ENCODE measurements around the gene MAGI2. TPM values are rescaled to one million over a fixed set of nuclear protein-coding genes. Genes with fewer than 3 reads are reported as not detected.

MAGI2 gene
- total RNA-seq, 2 experiments from 2014 or later = 0.17 TPM

DNA sequence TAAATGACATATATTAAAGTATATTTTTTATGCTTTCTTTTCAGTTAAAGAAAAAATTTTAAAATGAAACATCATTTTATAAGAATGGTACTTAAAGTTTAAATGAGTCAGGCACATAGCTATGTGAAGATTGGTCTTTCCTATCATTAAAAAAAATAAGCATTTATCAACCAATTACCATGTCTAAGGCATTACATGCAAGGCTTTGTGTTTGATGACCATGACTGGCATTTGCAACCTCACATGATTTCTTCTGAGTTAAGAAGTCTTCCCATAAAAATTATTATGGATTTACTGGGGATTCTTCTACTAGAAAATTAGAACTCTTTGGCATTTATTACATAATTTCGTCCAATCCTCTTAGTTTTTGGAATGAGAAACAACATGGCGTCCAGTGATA is 776.1 kb downstream of the MAGI2 start:
- no peak for DNase-seq
- intact Hi-C loops (cut with micrococcal nuclease) = no loop called here
- Mint-ChIP-seq H3K27me3 (no peaks in the 10 kb centered on the region), H3K9me3 (no peaks in the 10 kb centered on the region), H3K27ac (no peak overlapping the region), H3K4me3 (no peak overlapping the region), H3K4me1 (ENCODE audit: low read depth) (no peaks in the 10 kb centered on the region), H3K36me3 (no peaks in the 10 kb centered on the region)
- ChIA-PET POLR2A (no interaction called here), CTCF (no interaction called here)

DNA sequence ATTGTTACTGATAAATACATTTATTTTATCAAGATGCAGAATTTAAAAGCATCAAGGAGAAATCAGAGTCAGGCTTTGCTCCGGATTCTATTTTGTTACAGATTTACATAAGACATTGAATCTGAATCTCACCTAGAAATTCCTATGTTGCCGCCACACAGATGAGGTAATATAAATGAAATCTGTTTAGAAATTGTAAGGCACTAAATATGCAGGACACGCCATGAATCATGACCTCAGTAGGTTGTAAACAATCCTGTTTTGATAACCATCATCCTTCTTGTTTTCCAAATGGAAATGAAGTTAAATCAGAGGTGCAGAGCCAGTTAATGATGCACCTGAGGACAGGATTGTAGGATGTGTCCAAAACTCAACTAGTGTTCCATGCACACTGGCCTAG is 778.0 kb downstream of the MAGI2 start:
- DNase-seq = no peak
- ChIA-PET POLR2A (no interaction called here), CTCF (no interaction called here)
- H3K27ac Mint-ChIP-seq = no peak overlapping the region
- no peaks in the 10 kb centered on the region for H3K36me3 Mint-ChIP-seq
- H3K27me3 Mint-ChIP-seq = no peaks in the 10 kb centered on the region
- no peaks in the 10 kb centered on the region for H3K4me1 Mint-ChIP-seq (ENCODE audit: low read depth)
- H3K9me3 Mint-ChIP-seq = no peaks in the 10 kb centered on the region
- intact Hi-C loops (cut with micrococcal nuclease) = no loop called here
- no peak overlapping the region for H3K4me3 Mint-ChIP-seq

DNA sequence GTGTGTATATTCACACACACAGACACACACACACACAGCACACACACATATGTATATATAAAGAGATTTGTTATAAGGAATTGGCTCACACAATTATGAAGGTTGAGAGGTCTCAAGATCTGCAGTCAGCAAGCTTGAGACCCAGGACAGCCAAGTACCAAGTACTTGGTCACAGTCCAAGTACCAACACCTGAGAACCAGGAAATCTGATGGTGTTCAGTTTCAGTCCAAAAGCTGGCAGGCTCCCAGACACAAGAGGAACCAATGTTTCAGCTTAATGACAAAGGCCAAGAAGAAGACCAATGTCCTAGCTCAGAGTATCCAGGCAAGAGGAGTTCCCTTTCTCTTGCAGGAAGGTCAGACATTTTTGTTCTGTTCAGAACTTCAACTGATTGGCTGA is 780.2 kb downstream of the MAGI2 start:
- no peaks in the 10 kb centered on the region for H3K27me3 Mint-ChIP-seq
- no peaks in the 10 kb centered on the region for H3K4me1 Mint-ChIP-seq (ENCODE audit: low read depth)
- H3K36me3 Mint-ChIP-seq = no peaks in the 10 kb centered on the region
- CTCF ChIA-PET = no interaction called here
- POLR2A ChIA-PET = no interaction called here
- H3K27ac Mint-ChIP-seq = no peak overlapping the region
- no peak for DNase-seq
- intact Hi-C loops (cut with micrococcal nuclease) = no loop called here
- no peaks in the 10 kb centered on the region for H3K9me3 Mint-ChIP-seq
- no peak overlapping the region for H3K4me3 Mint-ChIP-seq

DNA sequence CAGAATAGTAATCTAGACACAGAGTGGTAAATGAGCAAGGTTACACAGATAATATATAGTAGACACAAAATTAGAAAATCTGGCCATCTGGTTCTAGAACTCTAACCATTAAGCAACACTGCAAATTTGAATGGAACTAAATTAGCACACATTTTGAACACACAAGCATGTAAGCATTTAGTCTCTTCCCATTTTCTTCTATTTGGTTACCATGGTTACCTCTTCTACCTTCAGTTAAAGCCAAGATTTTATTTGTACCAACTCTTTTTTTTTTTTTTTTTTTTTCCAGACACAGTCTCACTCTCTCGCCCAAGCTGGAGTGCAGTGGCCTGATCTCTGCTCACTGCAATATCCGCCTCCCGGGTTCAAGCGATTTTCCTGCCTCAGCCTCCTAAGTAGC is 790.5 kb downstream of the MAGI2 start:
- DNase-seq = no peak
- Mint-ChIP-seq H3K27ac (no peak overlapping the region), H3K36me3 (no peaks in the 10 kb centered on the region), H3K27me3 (no peaks in the 10 kb centered on the region), H3K9me3 (peaks cover 5% of the 10 kb centered on the region), H3K4me3 (no peak overlapping the region), H3K4me1 (ENCODE audit: low read depth) (no peaks in the 10 kb centered on the region)
- intact Hi-C loops (cut with micrococcal nuclease) = no loop called here
- CTCF ChIA-PET = no interaction called here
- POLR2A ChIA-PET = no interaction called here

DNA sequence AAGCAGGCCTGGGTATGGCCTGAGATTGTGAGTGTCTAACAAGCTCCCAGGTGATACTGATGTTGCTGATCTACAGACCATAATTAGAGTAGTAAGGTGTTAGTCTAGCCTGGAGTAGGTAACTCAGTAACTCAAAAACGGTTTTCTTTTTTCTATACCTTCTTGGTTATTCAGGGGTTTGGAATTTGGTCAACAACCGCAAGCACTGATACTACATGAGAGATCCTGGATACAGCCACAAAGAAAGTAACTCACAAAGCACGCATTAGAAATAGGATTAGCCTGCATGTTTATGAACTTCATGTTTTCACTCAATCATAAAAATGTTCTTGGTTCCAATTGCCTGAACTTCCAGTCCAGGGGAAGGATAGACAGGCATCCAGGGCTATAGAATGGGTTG is 803.5 kb downstream of the MAGI2 start:
- POLR2A ChIA-PET = no interaction called here
- Mint-ChIP-seq H3K27me3 (no peaks in the 10 kb centered on the region), H3K9me3 (peaks cover 9% of the 10 kb centered on the region), H3K27ac (no peak overlapping the region), H3K4me1 (ENCODE audit: low read depth) (no peaks in the 10 kb centered on the region), H3K4me3 (no peak overlapping the region), H3K36me3 (no peaks in the 10 kb centered on the region)
- CTCF ChIA-PET = no interaction called here
- no peak for DNase-seq
- intact Hi-C loops (cut with micrococcal nuclease) = no loop called here

DNA sequence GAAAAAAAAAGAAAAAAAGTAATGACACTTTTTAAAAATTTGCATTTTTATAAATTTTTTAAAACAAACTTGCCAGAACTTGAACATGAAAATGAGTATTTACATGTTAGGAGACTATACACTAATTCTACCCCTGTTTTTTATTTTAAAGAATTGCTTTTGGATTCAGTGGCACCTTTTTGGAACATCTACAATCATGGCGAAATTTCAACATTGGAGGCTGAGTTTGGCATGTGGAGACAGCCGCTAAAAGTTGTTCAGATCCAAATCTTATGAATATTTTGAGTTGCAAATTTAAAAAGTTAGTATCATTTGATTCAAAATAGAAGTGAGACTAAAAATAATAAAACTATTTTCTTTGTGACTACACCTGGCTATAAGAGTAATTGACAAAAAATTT is 804.2 kb downstream of the MAGI2 start:
- H3K4me1 Mint-ChIP-seq (ENCODE audit: low read depth) = no peaks in the 10 kb centered on the region
- H3K4me3 Mint-ChIP-seq = no peak overlapping the region
- H3K36me3 Mint-ChIP-seq = no peaks in the 10 kb centered on the region
- H3K9me3 Mint-ChIP-seq = peaks cover 7% of the 10 kb centered on the region
- intact Hi-C loops (cut with micrococcal nuclease) = no loop called here
- no peak for DNase-seq
- POLR2A ChIA-PET = no interaction called here
- H3K27me3 Mint-ChIP-seq = no peaks in the 10 kb centered on the region
- CTCF ChIA-PET = no interaction called here
- H3K27ac Mint-ChIP-seq = no peak overlapping the region

DNA sequence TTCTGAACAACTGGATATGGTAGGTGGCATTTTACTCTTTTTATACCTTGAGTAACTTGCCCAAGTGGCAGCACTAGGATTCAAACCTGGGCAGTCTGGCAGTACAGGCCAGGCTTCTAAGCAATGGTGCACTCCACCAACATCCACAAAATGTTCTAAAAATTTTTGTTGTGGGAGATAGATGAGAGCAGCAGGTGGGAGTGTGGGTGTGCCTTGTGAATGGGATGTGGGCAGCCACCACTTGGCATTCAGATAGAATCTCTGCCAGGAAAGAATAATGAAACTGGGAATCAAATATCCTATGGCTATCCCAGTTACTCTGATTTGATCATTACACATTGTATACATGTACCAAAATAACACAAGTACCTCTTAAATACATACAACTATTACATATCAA is 810.7 kb downstream of the MAGI2 start:
- POLR2A ChIA-PET = no interaction called here

DNA sequence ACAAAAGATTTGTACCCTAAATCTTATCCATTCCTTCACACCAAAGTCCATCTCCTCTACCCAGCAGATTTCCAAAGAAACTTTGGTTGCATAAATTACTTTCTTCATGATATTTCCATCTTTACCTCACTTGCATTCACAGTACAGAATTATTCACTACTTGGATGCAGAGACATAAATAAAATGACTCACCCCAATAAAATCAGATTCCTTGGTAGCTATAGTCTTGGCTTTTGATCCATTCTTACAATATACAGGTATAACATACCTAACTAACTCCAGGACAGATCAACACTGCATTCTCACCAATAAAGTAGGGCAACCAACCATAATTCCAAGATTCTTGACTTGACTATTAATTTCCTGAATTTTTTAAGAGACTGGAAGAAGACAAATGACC is 815.1 kb downstream of the MAGI2 start:
- intact Hi-C loops (cut with micrococcal nuclease) = no loop called here
- Mint-ChIP-seq H3K36me3 (no peaks in the 10 kb centered on the region), H3K27me3 (no peaks in the 10 kb centered on the region), H3K9me3 (no peaks in the 10 kb centered on the region), H3K4me3 (no peak overlapping the region), H3K27ac (no peak overlapping the region), H3K4me1 (ENCODE audit: low read depth) (no peaks in the 10 kb centered on the region)
- POLR2A ChIA-PET = no interaction called here
- DNase-seq = no peak
- CTCF ChIA-PET = no interaction called here

More for the DNA sequence above, 810.7 kb downstream of the MAGI2 start:
- CTCF ChIA-PET = no interaction called here
- Mint-ChIP-seq H3K4me1 (ENCODE audit: low read depth) (no peaks in the 10 kb centered on the region), H3K9me3 (no peaks in the 10 kb centered on the region), H3K36me3 (no peaks in the 10 kb centered on the region), H3K27me3 (no peaks in the 10 kb centered on the region), H3K4me3 (no peak overlapping the region), H3K27ac (no peak overlapping the region)
- DNase-seq = no peak
- intact Hi-C loops (cut with micrococcal nuclease) = no loop called here

DNA sequence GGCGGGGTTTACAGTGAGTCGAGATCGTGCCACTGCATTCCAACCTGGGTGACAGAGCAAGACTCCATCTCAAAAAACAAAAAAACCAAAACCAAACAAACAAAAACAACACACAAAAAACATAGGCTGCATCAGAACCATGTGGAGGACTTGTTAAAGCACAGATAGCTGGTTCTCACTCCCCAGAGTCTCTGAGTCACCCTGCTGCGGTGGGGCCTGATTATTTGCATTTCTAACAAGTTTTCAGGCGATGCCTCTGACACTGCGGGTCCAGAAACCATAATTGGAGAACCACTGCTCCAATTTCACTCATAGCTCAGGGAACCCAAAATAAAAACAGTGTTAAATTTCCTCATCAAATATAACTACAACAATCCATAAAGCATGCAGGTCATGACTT is 816.7 kb downstream of the MAGI2 start:
- ChIA-PET POLR2A (no interaction called here), CTCF (no interaction called here)
- peaks cover 6% of the 10 kb centered on the region for H3K9me3 Mint-ChIP-seq
- H3K27ac Mint-ChIP-seq = no peak overlapping the region
- H3K36me3 Mint-ChIP-seq = no peaks in the 10 kb centered on the region
- no peaks in the 10 kb centered on the region for H3K4me1 Mint-ChIP-seq (ENCODE audit: low read depth)
- intact Hi-C loops (cut with micrococcal nuclease) = no loop called here
- no peak overlapping the region for H3K4me3 Mint-ChIP-seq
- DNase-seq = no peak
- H3K27me3 Mint-ChIP-seq = no peaks in the 10 kb centered on the region

DNA sequence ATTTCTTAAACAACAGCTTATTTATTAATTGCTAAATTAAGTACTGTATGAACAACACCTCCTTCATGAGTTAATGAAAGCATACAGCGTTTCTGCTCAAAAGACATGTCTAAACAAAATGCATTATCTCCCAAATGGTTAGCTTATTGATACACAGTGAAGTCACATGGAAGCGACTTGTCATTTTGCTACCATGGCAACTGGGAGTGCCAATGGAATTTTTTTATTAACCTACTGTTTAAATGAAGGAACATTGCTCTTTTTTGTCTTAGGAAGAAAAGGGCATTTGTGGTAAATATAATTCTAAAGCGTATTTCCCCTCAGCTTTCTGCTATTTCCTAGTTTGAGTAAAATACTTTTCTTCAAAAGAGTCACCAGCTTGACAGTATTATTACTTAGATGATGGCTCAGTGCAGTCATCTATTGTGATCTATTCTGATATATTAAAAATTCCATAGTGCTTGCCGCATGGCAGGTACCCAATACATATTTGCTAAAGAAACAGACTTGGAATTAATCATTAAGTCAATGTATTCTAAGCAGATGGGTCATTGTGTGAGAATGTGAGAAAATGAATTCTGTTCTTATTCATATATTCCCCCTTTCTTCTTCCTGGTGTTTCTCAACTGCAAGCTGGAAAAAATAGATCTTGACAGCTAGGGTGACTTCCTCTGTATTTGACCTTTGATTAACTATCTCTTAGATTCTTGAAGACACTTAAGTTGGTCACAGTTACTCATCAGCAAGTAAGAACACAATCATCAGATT is 818.3 kb downstream of the MAGI2 start:
- Mint-ChIP-seq H3K4me1 (ENCODE audit: low read depth) (no peaks in the 10 kb centered on the region), H3K36me3 (no peaks in the 10 kb centered on the region), H3K9me3 (peaks cover 6% of the 10 kb centered on the region), H3K4me3 (no peak overlapping the region), H3K27ac (no peak overlapping the region), H3K27me3 (no peaks in the 10 kb centered on the region)
- ChIA-PET POLR2A (no interaction called here), CTCF (no interaction called here)
- no peak for DNase-seq
- intact Hi-C loops (cut with micrococcal nuclease) = no loop called here

DNA sequence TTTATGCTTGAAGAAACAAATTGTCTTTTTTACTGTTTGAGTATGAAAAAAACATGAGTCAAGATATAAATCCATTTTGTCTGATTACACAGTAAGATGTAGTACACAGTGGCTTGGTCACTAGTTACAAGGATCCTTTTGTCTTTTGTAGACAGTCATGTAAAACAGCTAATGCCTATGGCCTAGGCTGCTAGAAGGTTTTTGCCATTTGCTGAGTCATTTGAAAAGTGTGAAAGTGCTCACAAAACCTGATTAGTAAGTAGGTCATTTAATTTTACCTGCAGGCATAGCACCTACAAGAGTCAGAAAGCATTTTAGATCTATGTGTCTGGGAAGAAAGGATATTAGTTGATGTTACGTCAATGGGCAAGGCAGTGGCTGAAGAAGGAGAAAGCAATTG is 819.4 kb downstream of the MAGI2 start:
- ChIA-PET CTCF (no interaction called here), POLR2A (no interaction called here)
- Mint-ChIP-seq H3K27me3 (no peaks in the 10 kb centered on the region), H3K4me1 (ENCODE audit: low read depth) (no peaks in the 10 kb centered on the region), H3K36me3 (no peaks in the 10 kb centered on the region), H3K4me3 (no peak overlapping the region), H3K9me3 (peaks cover 6% of the 10 kb centered on the region), H3K27ac (no peak overlapping the region)
- no peak for DNase-seq
- intact Hi-C loops (cut with micrococcal nuclease) = no loop called here

DNA sequence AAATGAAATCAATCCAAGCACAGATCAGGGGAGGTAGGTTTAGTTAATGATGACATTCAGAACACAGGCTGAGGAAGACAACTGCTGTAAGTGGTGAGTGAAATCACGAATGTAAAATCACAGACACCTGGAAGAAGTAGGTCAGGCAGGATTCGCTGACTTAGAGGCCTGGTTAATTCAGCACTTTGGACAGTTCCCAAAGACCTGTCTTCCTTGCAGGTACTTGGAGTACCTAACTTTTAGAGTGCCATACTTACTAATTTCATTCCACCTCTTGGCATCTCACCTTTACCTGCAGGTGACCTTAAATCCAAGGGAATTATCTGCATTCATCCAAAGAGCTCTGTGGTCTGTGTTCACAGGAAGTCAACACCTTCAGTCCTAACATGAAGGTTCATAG is 832.5 kb downstream of the MAGI2 start:
- no peak for DNase-seq
- no peaks in the 10 kb centered on the region for H3K36me3 Mint-ChIP-seq
- intact Hi-C loops (cut with micrococcal nuclease) = no loop called here
- ChIA-PET POLR2A (no interaction called here), CTCF (no interaction called here)
- H3K4me3 Mint-ChIP-seq = no peak overlapping the region
- H3K27ac Mint-ChIP-seq = no peak overlapping the region
- H3K9me3 Mint-ChIP-seq = no peaks in the 10 kb centered on the region
- no peaks in the 10 kb centered on the region for H3K4me1 Mint-ChIP-seq (ENCODE audit: low read depth)
- no peaks in the 10 kb centered on the region for H3K27me3 Mint-ChIP-seq

DNA sequence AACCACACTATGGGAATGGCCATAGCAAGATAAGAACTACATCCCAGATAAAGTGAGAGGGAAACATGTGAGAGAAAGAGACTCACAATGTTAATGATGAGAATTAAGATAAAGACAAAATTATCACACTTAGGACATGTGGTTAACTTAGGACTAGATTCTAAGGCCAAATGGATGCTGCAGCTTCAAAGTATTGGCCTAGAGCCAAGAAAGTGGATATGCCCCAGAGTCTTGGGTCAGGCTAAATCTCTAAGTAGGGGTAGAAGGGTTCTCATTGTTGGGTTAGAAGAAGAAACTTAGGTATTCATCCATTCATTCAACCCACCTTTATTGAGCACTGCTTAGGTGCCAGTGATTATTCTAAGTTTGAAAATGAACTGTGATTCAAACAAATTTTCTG is 836.9 kb downstream of the MAGI2 start:
- DNase-seq = no peak
- no peaks in the 10 kb centered on the region for H3K9me3 Mint-ChIP-seq
- no peaks in the 10 kb centered on the region for H3K4me1 Mint-ChIP-seq (ENCODE audit: low read depth)
- H3K27ac Mint-ChIP-seq = no peak overlapping the region
- H3K4me3 Mint-ChIP-seq = no peak overlapping the region
- ChIA-PET CTCF (no interaction called here), POLR2A (no interaction called here)
- intact Hi-C loops (cut with micrococcal nuclease) = no loop called here
- no peaks in the 10 kb centered on the region for H3K27me3 Mint-ChIP-seq
- no peaks in the 10 kb centered on the region for H3K36me3 Mint-ChIP-seq

DNA sequence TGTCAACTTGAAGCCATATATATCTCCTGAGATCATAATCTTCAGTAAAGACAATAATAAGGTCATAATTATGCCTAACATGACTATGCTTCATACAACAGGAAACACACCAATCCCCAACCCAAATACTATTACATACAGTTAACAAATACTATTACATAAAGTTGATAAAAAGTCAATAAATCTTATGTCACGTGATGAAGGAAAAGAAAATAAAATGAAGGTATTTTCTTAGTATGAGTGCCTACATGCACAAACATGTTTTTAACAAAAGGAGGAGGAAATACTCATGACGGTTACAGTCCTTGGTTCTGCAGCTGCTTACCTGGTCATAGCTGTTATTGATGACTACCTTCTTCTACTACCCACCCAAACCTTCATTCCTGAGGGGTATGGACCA is 844.2 kb downstream of the MAGI2 start:
- ChIA-PET CTCF (no interaction called here), POLR2A (no interaction called here)
- no peaks in the 10 kb centered on the region for H3K36me3 Mint-ChIP-seq
- H3K4me3 Mint-ChIP-seq = no peak overlapping the region
- H3K27ac Mint-ChIP-seq = no peak overlapping the region
- intact Hi-C loops (cut with micrococcal nuclease) = no loop called here
- H3K27me3 Mint-ChIP-seq = no peaks in the 10 kb centered on the region
- no peak for DNase-seq
- H3K4me1 Mint-ChIP-seq (ENCODE audit: low read depth) = no peaks in the 10 kb centered on the region
- H3K9me3 Mint-ChIP-seq = no peaks in the 10 kb centered on the region
